Stimulated activated CD8-positive, alpha-beta memory T cell treated with anti-CD3 and anti-CD28 coated beads, Interleukin-7, amount 100 ng/mL, for 48 hours (primary cell): ENCODE data around the gene KRTAP5-9.
"Not testable (repeated sequence)": the region's sequence is repeated elsewhere in the genome, so short reads cannot be mapped to it uniquely, and the experiment has no call there.

Source experiments
- DNase-seq, 2 donors: peaks; one replicate each; pipeline ENCODE4 v3.0.0-alpha.2; 2020; ENCODE audit warnings: low read depth in 1 of 2; ENCODE audit errors: extremely low read depth in 1 of 2

KRTAP5-9 gene

DNA sequence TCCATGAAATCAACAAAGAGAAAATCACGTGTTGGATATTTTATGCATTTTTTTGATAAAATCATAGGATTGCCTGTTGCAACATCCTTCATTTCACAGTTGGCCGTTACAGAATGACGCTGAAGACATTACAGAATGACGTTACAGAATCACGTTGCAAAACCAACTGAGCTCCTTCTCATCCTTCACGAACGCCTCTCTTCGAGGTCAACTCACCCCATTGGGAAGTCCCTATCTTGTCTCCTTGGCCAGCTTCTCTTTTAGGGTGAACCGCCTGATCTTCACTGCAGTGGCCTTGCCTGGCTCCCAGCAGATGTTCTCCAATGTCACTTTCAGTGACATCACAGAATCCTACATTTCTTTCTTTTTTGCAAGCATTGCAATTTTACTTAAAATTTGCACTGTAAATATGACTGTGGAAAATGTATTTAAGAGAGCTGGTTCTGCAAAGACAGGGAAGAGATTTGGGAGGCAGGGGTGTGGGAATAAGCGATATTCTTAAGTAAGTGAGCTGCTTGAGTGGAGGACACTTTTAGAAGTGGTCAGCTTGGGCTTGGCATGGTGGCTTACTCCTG is 16.1 kb upstream of the KRTAP5-9 start:
- DNase-seq, result no peak

DNA sequence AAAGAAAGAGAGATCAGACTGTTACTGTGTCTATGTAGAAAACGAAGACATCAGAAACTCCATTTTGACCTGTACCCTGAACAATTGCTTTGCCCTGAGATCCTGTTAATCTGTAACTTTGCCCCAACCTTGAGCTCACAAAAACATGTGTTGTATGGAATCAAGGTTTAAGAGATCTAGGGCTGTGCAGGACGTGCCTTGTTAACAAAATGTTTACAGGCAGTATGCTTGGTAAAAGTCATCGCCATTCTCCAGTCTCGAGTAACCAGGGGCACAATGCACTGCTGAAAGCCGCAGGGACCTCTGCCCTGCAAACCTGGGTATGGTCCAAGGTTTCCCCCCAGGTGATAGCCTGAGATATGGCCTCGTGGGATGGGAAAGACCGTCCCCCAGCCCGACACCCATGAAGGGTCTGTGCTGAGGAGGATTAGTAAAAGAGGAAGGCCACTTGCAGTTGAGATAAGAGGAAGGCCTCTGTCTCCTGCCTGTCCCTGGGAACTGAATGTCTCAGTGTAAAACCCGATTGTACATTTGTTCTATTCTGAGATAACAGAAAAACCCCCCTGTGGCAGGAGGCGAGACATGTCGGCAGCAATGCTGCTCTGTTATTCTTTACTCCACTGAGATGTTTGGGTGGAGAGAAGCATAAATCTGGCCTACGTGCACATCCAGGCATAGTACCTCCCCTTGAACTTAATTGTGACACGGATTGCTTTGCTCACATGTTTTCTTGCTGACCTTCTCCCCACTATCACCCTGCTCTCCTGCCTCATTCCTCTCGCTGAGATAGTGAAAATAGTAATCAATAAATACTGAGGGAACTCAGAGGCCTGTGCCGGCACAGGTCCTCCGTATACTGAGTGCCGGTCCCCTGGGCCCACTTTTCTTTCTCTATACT is 13.3 kb upstream of the KRTAP5-9 start:
- not testable (repeated sequence) for DNase-seq

DNA sequence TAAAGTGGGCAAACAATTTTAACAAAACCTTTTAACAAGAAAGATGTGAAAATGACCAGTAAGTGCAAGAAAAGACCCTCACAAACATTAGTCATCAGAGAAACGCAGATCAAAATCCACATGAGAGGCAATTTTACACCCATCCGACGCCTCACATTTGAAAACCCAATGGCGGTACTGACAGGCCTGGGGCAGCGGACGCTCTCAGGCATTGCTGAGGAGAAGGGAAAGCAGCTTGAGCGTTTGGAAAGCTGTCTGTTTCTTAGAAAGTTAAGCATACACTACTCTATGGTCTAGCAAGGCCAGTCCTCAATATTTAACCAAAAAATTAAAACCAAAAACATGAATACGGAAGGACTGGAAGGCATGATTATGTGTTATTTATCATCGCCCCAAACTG is 12.4 kb upstream of the KRTAP5-9 start:
- no peak for DNase-seq

DNA sequence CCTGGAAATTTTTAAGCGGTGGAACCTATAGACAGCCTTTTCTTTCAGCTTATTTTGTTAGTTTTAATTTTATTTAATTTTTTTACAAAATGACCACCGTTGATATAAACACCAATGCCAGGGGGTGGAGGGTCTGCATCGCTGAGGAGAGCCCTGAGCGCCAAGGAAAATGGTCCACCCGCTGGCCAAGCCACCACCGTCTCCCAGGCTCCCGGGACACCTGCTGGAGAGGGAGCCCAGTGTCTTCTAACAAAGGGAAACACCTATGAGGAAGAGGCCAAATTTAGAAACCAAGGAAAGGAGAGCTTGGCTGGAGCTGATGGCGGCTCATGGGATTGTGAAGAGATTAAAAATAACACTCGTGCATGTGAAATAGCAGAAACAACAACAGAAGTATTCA is 10.7 kb upstream of the KRTAP5-9 start:
- no peak for DNase-seq

DNA sequence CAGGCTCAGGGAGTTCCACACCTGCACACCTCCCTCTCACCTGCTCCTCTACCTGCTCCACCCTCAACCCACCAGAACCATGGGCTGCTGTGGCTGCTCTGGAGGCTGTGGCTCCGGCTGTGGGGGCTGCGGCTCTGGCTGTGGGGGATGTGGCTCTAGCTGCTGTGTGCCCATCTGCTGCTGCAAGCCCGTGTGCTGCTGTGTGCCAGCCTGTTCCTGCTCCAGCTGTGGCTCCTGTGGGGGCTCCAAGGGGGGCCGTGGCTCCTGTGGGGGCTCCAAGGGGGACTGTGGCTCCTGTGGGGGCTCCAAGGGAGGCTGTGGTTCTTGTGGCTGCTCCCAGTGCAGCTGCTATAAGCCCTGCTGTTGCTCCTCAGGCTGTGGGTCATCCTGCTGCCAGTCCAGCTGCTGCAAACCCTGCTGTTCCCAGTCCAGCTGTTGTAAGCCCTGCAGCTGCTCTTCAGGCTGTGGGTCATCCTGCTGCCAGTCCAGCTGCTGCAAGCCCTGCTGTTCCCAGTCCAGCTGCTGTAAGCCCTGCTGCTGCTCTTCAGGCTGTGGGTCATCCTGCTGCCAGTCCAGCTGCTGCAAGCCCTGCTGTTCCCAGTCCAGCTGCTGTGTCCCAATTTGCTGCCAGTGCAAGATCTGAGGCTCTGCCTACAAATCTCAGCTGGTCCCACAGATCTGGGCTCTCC is 10.1 kb upstream of the KRTAP5-9 start, which contains the start of gene KRTAP5-8:
TSS of gene KRTAP5-8 (plus strand) at position 49 of the 689 bp plus-strand sequence. CDS start at position 80, 31 bp downstream.
- DNase-seq, result not testable (repeated sequence)

DNA sequence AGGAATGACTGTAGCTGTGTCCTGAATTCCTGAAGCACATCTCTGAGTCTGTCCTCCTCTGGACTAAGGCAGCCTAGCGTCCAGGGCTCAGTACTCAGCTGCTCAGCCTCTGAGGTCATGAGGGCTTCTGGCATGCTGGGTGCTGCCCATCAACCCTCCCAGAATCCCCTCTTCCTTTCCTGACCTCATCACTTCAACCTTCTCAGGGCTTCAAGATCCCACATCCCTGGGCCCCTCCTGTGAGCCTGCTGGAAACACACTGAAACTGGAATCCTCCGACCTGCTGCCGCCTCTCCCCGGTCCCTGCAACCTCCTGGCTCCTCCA is 9.6 kb upstream of the KRTAP5-9 start:
- no peak for DNase-seq

DNA sequence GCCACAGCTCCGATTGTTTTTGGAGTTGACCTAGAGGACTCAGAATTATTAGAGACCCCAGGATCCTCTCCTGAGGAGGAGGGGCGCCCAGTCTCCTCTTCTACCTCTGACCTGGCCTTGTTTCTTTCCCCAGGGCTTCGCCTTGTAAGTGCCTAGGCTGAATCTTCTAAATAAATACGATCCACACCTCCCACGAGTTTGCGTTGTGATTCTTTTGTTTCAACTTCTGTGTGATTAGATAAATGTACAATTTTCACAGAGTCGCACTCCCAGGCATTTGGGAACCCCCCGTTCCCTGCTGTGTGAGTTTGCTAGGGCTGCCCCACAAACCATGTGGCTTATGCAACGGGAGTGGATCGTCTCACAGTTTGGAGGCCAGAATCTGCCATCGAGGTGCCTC is 9.2 kb upstream of the KRTAP5-9 start:
- DNase-seq, result no peak

DNA sequence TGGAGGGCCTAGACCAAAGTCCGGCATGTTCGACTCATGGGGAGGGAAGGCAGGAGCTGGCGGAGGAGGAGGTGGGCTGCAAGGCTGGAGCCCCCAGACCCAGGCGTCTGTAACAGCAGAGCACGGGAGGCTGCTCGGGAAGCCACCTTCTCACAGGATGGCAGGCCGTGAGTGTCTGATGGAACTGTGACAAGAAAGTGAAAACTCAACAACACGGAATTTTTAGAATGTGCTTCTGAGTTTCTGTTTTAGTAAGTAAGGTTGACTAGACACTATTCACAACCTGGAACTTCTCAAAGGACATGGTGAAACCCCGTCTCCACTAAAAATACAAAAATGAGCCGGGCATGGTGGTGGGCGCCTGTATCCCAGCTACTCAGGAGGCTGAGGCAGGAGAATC is 8.2 kb upstream of the KRTAP5-9 start:
- DNase-seq, result not testable (repeated sequence)

DNA sequence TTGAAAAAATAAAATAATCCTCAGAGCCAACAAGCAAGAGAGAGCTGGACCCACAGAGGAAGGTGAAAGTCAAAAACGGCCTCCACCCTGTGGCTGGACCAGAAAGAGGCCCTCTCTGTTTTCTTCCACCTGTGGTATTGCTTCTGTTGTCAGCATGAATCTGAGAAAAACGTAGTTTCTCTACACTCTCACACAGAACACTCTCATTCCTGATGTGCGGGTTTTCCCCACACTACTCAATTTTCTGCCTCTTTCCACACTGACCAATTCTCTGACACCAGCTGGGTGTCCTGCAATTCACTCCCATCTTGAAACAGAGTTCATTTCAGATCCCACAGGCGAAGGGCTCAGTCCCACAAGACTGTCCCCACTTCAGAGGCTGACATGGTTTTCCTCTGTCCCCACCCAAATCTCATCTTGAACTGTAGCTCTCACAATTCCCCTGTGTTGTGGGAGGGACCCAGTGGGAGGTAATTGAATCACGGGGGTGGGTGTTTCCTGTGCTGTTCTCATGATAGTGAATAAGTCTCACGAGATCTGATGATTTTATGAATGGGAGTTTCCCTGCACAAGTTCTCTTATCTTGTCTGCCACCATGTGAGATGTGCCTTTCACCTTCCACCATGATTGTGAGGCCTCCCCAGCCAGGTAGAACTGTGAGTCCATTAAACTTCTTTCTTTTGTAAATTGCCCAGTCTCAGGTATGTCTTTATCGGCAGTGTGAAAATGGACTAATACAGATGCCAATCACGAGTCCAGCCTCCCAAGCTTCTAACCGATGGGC is 7.5 kb upstream of the KRTAP5-9 start:
- not testable (repeated sequence) for DNase-seq

DNA sequence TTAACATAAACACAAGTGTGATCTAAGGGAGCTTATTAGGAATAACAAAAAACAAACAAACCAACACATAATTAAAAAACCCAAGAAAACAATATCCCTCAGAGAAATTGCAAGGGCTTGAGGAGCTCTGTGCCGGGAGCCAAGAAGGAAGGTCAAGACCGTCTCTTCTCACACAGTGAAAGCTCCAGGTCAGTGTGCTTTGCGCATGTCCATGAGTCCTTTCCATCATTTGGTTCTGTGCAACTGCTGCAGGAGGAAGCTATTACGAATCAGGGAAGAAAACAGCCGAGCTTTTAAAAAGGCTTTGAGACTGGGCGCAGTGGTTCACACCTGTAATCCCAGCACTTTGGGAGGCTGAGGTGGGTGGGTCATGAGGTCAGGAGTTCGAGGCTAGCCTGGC is 5.8 kb upstream of the KRTAP5-9 start:
- DNase-seq, result no peak

DNA sequence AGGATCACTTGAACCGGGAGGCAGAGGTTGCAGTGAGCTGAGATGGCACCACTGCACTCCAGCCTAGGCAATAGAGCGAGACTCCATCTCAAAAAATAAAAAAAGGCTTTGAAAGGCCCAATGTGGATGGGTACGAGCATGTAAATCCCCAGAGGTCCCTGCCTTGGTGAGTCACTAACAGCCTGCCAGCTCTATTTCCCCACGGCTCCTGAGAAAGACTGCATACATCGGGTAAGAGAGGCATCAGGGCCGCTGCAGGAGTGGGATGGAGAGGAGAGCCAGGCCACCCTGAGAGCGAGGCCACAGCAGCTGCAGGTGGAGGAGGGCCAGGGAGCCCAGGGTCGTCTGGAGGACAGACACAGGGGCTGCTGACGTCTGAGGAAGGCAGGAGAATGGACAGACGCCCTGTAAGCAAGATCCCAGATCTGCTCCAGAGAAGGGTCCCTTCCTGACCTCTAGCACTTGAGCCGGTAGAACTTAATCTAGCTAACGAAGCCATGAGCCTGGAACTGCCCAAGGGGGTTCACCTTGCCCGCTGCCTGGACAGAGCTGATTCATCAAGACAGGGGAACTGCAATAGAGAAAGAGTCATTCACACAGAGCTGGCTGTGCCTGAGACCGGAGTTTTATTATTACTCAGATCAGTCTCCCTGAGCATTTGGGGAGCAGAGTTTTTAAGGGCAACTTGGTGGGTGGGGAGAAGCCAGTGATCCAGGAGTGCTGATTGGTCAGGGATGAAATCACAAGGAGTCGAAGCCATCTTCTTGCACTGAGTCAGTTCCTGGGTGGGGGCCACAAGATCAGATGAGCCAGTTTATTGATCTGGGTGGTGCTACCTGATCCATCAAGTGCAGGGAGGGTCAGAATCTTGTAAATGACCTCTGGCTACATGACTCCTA is 5.1 kb upstream of the KRTAP5-9 start:
- peak in 1 of 2 donors; percentile 8 for DNase-seq

DNA sequence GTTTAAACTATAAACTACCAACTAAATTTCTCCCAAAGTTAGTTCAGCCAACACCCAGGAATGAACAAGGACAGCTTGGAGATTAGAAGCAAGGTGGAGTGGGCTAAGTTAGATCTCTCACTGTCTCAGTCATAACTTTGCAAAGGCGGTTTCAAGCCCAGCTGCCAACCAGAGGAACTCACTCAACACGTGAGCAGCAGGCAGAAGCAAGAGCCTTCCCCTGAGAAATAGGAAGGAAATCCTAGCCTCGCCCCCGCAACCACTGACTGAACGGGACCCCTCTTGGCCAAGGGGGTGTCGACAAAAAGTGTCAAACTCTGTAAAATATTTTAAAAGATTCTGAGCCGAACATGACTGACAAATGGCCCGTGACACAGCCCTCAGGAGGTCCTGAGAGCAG is 4.4 kb upstream of the KRTAP5-9 start:
- DNase-seq, result no peak

DNA sequence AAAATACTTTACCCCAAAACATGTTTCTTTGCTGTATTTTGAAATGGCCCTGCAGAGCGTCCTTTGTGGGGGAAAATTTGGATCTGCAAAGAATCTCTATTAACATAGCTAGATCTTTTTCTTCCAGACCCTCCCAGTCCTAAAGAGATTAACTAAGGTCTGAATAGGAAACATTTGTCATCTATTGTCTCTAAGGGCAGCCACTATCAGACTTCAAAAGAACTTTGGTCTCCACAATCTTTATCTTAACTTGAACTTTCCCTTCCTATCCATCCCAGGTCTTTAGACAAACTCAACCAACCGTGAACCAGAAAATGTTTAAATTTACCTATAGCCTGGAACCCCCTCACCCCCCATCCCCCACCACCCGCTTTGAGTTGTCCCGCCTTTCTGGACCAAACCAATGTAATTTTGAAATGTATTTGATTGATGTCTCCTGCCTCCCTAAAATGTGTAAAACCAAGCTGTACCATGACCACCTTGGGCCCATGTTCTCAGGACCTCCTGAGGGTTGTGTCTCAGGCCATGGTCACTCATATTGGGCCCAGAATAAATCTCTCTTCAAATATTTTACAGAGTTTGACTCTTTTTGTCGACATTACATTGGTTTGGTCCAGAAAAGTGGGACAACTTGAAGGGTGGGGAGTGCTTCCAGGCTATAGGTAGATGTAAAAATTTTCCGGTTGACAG is 3.5 kb upstream of the KRTAP5-9 start:
- DNase-seq, result no peak

DNA sequence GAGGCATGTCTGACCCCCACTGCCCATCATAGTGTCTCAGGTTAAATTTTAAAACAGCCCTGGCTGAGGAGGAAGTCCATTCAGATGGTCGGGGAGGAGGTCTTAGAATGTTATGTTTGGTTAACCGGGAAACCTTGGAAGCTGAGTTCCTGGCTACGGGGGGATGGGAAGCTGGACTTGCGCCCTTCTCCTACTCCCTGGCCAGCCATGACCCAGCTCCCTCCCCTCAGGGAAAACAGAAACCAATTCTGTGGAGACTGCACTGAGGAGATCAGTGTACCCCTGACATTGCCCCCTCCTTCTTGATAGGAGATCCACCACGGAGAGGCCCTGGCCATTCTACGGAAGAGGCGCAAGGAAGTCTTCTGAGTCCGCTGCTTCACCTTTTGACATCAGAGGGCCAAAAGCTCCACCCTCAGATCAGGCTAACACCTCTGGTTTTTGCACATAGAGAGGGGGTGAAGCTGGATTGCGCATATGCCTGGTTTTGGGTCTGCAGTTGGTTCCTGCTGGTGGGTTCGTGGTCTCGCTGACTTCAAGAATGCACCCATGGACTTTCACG is 2.7 kb upstream of the KRTAP5-9 start:
- no peak for DNase-seq

DNA sequence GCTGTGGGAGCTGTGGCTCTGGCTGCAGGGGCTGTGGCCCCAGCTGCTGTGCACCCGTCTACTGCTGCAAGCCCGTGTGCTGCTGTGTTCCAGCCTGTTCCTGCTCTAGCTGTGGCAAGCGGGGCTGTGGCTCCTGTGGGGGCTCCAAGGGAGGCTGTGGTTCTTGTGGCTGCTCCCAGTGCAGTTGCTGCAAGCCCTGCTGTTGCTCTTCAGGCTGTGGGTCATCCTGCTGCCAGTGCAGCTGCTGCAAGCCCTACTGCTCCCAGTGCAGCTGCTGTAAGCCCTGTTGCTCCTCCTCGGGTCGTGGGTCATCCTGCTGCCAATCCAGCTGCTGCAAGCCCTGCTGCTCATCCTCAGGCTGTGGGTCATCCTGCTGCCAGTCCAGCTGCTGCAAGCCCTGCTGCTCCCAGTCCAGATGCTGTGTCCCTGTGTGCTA is 514 bp downstream of the KRTAP5-9 start:
- DNase-seq, result no peak

DNA sequence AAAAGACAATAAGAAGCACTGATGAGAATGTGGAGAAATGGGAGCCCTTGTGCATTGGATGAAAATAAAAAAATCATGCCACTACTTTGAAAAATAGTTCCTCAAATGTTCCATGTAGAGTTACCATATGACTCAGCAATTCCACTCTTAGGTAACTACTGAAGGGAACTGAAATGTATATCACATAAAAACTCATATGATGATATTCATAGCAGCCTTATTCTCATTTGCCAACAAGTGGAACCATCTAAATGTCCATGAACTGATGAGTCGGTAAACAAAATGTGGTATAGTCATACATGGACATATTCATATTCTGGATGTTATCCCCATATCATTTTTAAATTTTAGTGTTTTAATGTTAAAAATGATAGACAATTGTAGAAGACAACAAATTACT is 3.5 kb downstream of the KRTAP5-9 start:
- DNase-seq, result no peak

DNA sequence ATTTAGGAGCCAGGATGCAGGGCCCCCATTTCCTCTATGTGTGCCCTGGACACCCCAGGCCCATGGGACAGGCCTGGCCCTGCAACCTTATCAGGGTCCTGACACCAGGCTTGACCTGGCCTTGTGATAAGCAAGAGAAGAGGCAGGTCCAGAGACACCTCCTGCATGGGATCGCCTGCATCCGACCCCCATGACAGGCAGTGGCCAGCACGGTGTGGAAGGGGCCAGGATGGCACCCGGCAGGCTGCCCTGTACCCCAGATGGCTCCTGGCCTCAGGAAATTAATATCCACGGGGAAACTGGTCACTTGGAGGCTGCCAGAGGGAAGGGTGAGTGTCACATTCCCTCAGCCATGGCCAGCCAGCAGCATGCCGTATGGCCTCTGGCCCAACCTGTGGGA is 6.8 kb downstream of the KRTAP5-9 start:
- no peak for DNase-seq

DNA sequence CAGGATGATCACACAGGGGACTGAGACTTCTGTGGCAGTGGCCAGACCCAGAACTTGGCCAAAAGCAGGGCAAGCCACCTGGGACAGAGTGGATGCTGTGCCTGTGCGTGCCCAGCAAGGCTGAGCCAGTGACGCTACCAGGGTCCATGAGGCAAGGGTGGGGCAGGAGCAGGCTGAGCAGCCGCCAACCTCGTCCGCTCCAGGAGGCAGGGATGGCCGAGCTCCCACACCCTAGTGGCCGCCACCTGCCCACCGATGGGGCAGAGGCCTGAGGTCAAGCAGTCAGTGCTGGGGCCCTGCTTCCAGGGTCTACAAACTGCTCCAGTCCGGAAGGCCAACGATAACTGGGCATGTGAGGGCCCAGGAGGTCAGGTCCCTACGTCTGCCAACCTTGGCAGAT is 7.3 kb downstream of the KRTAP5-9 start:
- DNase-seq, result no peak

DNA sequence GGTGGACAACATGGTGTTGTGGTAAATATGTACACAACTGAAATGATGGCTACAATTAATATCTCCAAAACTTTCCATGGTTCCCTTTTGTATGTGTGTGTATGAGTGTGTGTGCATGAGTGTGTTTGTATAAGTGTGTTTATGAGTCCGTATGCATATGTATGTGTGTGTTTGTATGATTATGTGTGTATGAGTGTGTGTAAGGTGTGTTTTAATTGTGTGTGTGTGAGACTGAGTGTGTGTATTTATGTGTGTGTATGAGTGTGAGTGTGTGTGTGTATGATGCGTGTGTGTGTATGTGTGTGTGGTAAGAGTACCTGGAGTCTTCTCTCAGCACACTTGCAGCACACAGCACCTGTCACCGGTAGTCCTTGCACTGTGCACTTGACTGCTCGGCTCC is 7.8 kb downstream of the KRTAP5-9 start:
- no peak for DNase-seq
